Endothelial cell of umbilical vein (primary cell): Measurements from ENCODE around the gene XRCC4. TPM values are rescaled to one million over a fixed set of nuclear protein-coding genes. Genes with fewer than 3 reads are reported as not detected.

Source experiments
- BruUV-seq: library from RNA; stranded (reverse); fragments of 400-500 nt; replicated peaks from 2 replicates; lab custom pipeline; 2021; lab: Mats Ljungman, UMichigan
- CTCF ChIA-PET: fragments of 300-600, 350-600 bp; sonication (Branson Sonifier 250); formaldehyde crosslinking; loops from one replicate; lab custom pipeline; 2021; ENCODE audit warnings: antibody characterized with exemption, inconsistent platforms; lab: Charles Lee
- POLR2A ChIA-PET: fragments of 300-600, 350-600 bp; sonication (Branson Sonifier 250); formaldehyde crosslinking; loops from one replicate; lab custom pipeline; 2021; ENCODE audit warnings: antibody characterized with exemption, inconsistent platforms; lab: Charles Lee
- DNase-seq: peaks from one replicate; pipeline ENCODE4 v3.0.0-alpha.2; 2011; ENCODE audit warnings: low read depth, low spot score
- FAIRE-seq: peaks from 2 replicates; lab custom pipeline; 2011; peaks lifted over from hg19 to GRCh38; lab: Jason Lieb, UNC
- H2AFZ ChIP-seq: 2 replicates; pipeline ENCODE4 v1.6.0; 2012; ENCODE audit warnings: low read depth, low read length, control low read depth, inconsistent platforms
- H3K27ac ChIP-seq: 2 replicates; pipeline ENCODE4 v1.5.1; 2011; ENCODE audit warnings: low read depth, mild to moderate bottlenecking, control low read depth, low read length, moderate library complexity; ENCODE audit not compliant: insufficient read depth
- H3K27me3 ChIP-seq, 2 experiments: 2 replicates each; pipeline versions ENCODE4 v1.6.0 to v1.6.1; 2011; ENCODE audit warnings: low read length in 2 of 2, mixed read lengths in 1 of 2; ENCODE audit not compliant: control insufficient read depth in 2 of 2, insufficient read depth in 2 of 2
- H3K36me3 ChIP-seq, 2 experiments: 2 replicates in 1 of 2; 3 replicates in 1 of 2; pipeline ENCODE4 v1.5.1; 2011; ENCODE audit warnings: low read length in 2 of 2, mild to moderate bottlenecking in 1 of 2, moderate library complexity in 1 of 2; ENCODE audit not compliant: control insufficient read depth in 2 of 2, insufficient read depth in 2 of 2; ENCODE audit errors: extremely low read depth in 1 of 2
- H3K4me1 ChIP-seq: 3 replicates; pipeline ENCODE4 v1.5.1; 2011; ENCODE audit warnings: mild to moderate bottlenecking, low read length; ENCODE audit not compliant: control insufficient read depth, insufficient read depth; ENCODE audit errors: extremely low read depth
- H3K4me2 ChIP-seq: 2 replicates; pipeline ENCODE4 v1.6.1; 2011; ENCODE audit warnings: low read length, control low read depth, mixed read lengths; ENCODE audit not compliant: insufficient read depth
- H3K4me3 ChIP-seq, 3 experiments: fragments of 200-600 bp in 1 of 3; sonication (generic), shearing (Covaris generic) in 1 of 3; replicated peaks in 1 of 3; 2 replicates each; pipeline ENCODE4 v1.5.1; 2011 to 2016; ENCODE audit warnings: control low read depth in 3 of 3, low read length in 3 of 3, mild to moderate bottlenecking in 2 of 3, inconsistent platforms in 1 of 3, low read depth in 1 of 3, moderate library complexity in 1 of 3; ENCODE audit not compliant: insufficient read depth in 1 of 3
- H3K79me2 ChIP-seq: 2 replicates; pipeline ENCODE4 v1.6.0; 2012; ENCODE audit warnings: low read length, inconsistent platforms; ENCODE audit not compliant: control insufficient read depth, insufficient read depth
- H3K9ac ChIP-seq: replicated peaks from 2 replicates; pipeline ENCODE3; 2011; ENCODE audit warnings: low read length, control low read depth; ENCODE audit not compliant: insufficient read depth; ENCODE audit errors: extremely low read depth
- H3K9me1 ChIP-seq: replicated peaks from 3 replicates; pipeline ENCODE4 v1.6.0; 2011; ENCODE audit warnings: mild to moderate bottlenecking, low read length; ENCODE audit not compliant: control insufficient read depth, insufficient read depth; ENCODE audit errors: extremely low read depth
- H3K9me3 ChIP-seq: replicated peaks from 2 replicates; pipeline ENCODE4 v1.5.1; 2012; ENCODE audit warnings: low read length, inconsistent platforms; ENCODE audit not compliant: control insufficient read depth, insufficient read depth
- H4K20me1 ChIP-seq: replicated peaks from 2 replicates; pipeline ENCODE3; 2011; ENCODE audit warnings: mild to moderate bottlenecking, low read length; ENCODE audit not compliant: control insufficient read depth, insufficient read depth; ENCODE audit errors: extremely low read depth
- EZH2 ChIP-seq: IDR thresholded peaks from 2 replicates; pipeline ENCODE4 v1.6.1; 2012; ENCODE audit warnings: borderline replicate concordance, low read depth, mild to moderate bottlenecking, moderate library complexity, low read length, inconsistent platforms; ENCODE audit not compliant: severe bottlenecking
- FOS ChIP-seq: IDR thresholded peaks from 2 replicates; pipeline ENCODE4 v1.6.1; 2011; ENCODE audit warnings: mild to moderate bottlenecking, low read length, moderate library complexity, borderline replicate concordance; ENCODE audit not compliant: insufficient read depth
- JUN ChIP-seq: IDR thresholded peaks from 2 replicates; pipeline ENCODE4 v1.6.1; 2011; ENCODE audit warnings: borderline replicate concordance, low read depth; ENCODE audit not compliant: insufficient read length, insufficient read depth
- MYC ChIP-seq: IDR thresholded peaks from one replicate; pipeline ENCODE4 v1.6.1; 2011; ENCODE audit warnings: mild to moderate bottlenecking, low read depth, low read length
- dilution Hi-C: fragments of 300-500 bp; cut with MboI; formaldehyde crosslinking; loops from one replicate; pipeline ENCODE4 v1.15.0; 2019; ENCODE audit warnings: low sequenced_read_pairs; ENCODE audit not compliant: extremely low pct_ligation_motif_present
- intact Hi-C: fragments of 100-400 bp; cut with micrococcal nuclease; formaldehyde crosslinking; loops from one replicate; pipeline ENCODE4 v1.10.0; 2022
- polyA plus RNA-seq, 4 experiments: library from polyadenylated mRNA; depleted of rRNA in 3 of 4; stranded (reverse) in 3 of 4; unstranded in 1 of 4; fragments of >200 nt; gene quantifications; 2 replicates each; pipeline versions ENCODE4 v1.2.1 to v1.2.3, GENCODE V29; 2011 to 2012; ENCODE audit warnings: missing spikeins in 1 of 4
- total RNA-seq: library from RNA; stranded (reverse); gene quantifications from 2 replicates; pipeline ENCODE4 v1.2.3, GENCODE V29; 2021
- TF ChIP-seq, protein P1 (sequence below), 2 donors: IDR thresholded peaks; 1 replicate in 1 of 2; 2 replicates in 1 of 2; pipeline ENCODE4 v1.5.1; 2011; ENCODE audit warnings: low read length in 2 of 2, mild to moderate bottlenecking in 2 of 2, moderate library complexity in 2 of 2, control low read depth in 1 of 2, inconsistent platforms in 1 of 2, low read depth in 1 of 2; ENCODE audit not compliant: insufficient read depth in 1 of 2; ENCODE audit errors: extremely low read depth in 1 of 2
- TF ChIP-seq, protein P2 (sequence below): IDR thresholded peaks from 2 replicates; pipeline ENCODE4 v1.6.1; 2011; ENCODE audit not compliant: insufficient read depth, insufficient read length

Gene XRCC4
- total and polyA plus RNA-seq, 2 donors (not counting 3 experiments of a cell fraction or from before 2014, with no cell fraction given): 1.3 to 7.7 TPM

DNA sequence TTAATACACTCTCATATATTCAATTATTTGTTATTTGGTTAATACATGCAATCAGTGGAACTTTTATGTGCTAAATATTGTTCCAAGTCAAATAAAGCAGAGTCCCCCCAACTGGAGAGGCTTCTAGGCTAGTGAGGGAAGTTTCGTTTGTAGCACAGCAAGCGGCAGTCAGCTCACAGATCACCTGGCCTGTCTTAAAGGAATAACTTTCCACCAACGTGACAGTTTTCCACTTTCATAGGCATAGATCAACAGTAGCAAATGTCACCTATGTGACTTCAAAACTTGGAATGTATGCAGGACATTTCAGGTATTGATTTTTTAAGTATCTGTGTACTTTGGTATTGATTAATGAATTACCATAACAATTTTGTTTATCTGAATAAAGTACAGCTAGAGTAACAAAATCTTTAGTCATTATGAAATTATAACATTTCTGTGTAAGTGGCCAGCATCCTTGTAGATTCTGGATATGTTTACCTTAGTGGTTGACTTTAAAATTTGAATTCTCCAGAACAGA lies 264.5 kb downstream of the XRCC4 start:
- Histone ChIP-seq H3K27ac (no peak overlapping the region), H3K4me3 (no peak overlapping the region), H3K9me1 (no peaks in the 10 kb centered on the region), H4K20me1 (no peaks in the 10 kb centered on the region), H3K36me3 (no peaks in the 10 kb centered on the region), H2AFZ (no peak overlapping the region), H3K9me3 (no peaks in the 10 kb centered on the region), H3K4me2 (no peak overlapping the region), H3K79me2 (no peaks in the 10 kb centered on the region), H3K9ac (no peak overlapping the region), H3K4me1 (no peaks in the 10 kb centered on the region), H3K27me3 (no peaks in the 10 kb centered on the region)
- intact Hi-C loops (no loop called here), dilution Hi-C loops (no loop called here)
- no TSS peak for BruUV-seq
- no peak for DNase-seq
- no peak for FAIRE-seq
- POLR2A ChIA-PET: no interaction called here
- TF ChIP-seq, protein P1, sequence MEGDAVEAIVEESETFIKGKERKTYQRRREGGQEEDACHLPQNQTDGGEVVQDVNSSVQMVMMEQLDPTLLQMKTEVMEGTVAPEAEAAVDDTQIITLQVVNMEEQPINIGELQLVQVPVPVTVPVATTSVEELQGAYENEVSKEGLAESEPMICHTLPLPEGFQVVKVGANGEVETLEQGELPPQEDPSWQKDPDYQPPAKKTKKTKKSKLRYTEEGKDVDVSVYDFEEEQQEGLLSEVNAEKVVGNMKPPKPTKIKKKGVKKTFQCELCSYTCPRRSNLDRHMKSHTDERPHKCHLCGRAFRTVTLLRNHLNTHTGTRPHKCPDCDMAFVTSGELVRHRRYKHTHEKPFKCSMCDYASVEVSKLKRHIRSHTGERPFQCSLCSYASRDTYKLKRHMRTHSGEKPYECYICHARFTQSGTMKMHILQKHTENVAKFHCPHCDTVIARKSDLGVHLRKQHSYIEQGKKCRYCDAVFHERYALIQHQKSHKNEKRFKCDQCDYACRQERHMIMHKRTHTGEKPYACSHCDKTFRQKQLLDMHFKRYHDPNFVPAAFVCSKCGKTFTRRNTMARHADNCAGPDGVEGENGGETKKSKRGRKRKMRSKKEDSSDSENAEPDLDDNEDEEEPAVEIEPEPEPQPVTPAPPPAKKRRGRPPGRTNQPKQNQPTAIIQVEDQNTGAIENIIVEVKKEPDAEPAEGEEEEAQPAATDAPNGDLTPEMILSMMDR (IDR thresholded peaks at IDR 0.05; ENCODE audit: extremely low read depth in 1 of 2, insufficient read depth in 1 of 2, low read depth in 1 of 2, low read length in 2 of 2): no peak
- TF ChIP-seq JUN (no peak), EZH2 (no peak), MYC (no peak)
- CTCF ChIA-PET: no interaction called here

DNA sequence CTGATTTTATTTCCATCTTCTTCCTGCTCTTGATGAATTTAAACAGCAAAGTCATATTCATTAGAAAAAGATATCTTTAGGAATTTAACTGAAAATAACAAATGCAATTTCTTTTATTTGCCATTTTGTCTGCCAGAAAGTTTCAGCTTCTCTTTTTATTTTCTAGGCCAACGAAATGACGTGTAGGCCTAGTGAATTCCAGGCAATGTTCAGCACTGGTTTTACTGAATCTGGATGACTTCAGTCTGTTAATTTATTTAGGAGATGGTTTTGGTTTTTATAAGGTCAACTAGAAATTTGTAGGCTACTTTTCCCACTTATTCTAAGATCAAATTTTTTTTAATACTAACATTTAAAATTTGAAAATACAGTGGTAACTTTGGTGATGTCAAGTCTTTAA lies 265.1 kb downstream of the XRCC4 start:
- no peaks in the 10 kb centered on the region for H3K27me3 ChIP-seq
- no peak overlapping the region for H3K27ac ChIP-seq
- no peaks in the 10 kb centered on the region for H4K20me1 ChIP-seq
- H3K4me2 ChIP-seq: no peak overlapping the region
- H3K9me1 ChIP-seq: no peaks in the 10 kb centered on the region
- H3K4me1 ChIP-seq: no peaks in the 10 kb centered on the region
- no peak overlapping the region for H3K4me3 ChIP-seq
- no peaks in the 10 kb centered on the region for H3K36me3 ChIP-seq
- no peak for FAIRE-seq
- no peaks in the 10 kb centered on the region for H3K79me2 ChIP-seq
- dilution Hi-C loops: no loop called here
- DNase-seq: no peak
- no peak overlapping the region for H3K9ac ChIP-seq
- ChIA-PET CTCF (no interaction called here), POLR2A (no interaction called here)
- intact Hi-C loops: no loop called here
- H3K9me3 ChIP-seq: no peaks in the 10 kb centered on the region
- TF ChIP-seq, protein P2, sequence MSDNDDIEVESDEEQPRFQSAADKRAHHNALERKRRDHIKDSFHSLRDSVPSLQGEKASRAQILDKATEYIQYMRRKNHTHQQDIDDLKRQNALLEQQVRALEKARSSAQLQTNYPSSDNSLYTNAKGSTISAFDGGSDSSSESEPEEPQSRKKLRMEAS: no peak
- TF ChIP-seq MYC (no peak), FOS (no peak), EZH2 (no peak)
- no peak overlapping the region for H2AFZ ChIP-seq
- no TSS peak for BruUV-seq
